ENCODE results near the gene BFSP2.

The BFSP2 gene

GRCh38 chr3:133376810-133377209 lies 23.0 kb upstream of the BFSP2 start:
- H3K9ac ChIP-seq (ENCODE audit: low read depth, low read length, poor library complexity) = no peak overlapping the region
- no peak overlapping the region for H3K14ac ChIP-seq (ENCODE audit: low read length)
- H2BK120ac ChIP-seq (ENCODE audit: low read depth, low read length) = no peak overlapping the region
- H2AK5ac ChIP-seq (ENCODE audit: low read depth, low read length) = no peak overlapping the region
- DNase-seq (ENCODE audit: low spot score) = no peak
- no peaks in the 10 kb centered on the region for H3K79me1 ChIP-seq (ENCODE audit: low read depth, low read length)
- WGBS, 2 donors (ENCODE audit: extremely low coverage in 2 of 2, insufficient read length in 2 of 2, insufficient replicate concordance in 1 of 2) = no CpG with 5 or more reads among the region's 6 CpGs
- H4K91ac ChIP-seq (ENCODE audit: low read depth, low read length, poor library complexity) = no peak overlapping the region
- no peak overlapping the region for H4K8ac ChIP-seq (ENCODE audit: low read depth, low read length)
- no peak overlapping the region for H3K4ac ChIP-seq (ENCODE audit: low read length)
- H3K27me3 ChIP-seq (ENCODE audit: control insufficient read depth in 3 of 3, insufficient read depth in 3 of 3, low read depth in 1 of 3, low read length in 3 of 3) = no peaks in the 10 kb centered on the region
- no peak overlapping the region for H3K18ac ChIP-seq (ENCODE audit: low read length)
- no peak overlapping the region for H3K23ac ChIP-seq (ENCODE audit: low read depth, low read length, poor library complexity)
- no peak overlapping the region for H3K4me2 ChIP-seq (ENCODE audit: insufficient read depth, low read length, poor library complexity, severe bottlenecking)
- no peak overlapping the region for H2BK5ac ChIP-seq (ENCODE audit: low read length)
- H2BK12ac ChIP-seq (ENCODE audit: low read length) = no peak overlapping the region
- no peak overlapping the region for H3K4me3 ChIP-seq (ENCODE audit: low read length in 2 of 2)
- H2BK15ac ChIP-seq (ENCODE audit: low read length) = no peak overlapping the region
- H3K9me3 ChIP-seq (replicated peaks in 1 of 2; ENCODE audit: control insufficient read depth in 2 of 2, insufficient read depth in 1 of 2, low read depth in 1 of 2, low read length in 2 of 2) = no peaks in the 10 kb centered on the region
- peaks cover 0 to 8% of the 10 kb centered on the region in 2 donors for H3K4me1 ChIP-seq (ENCODE audit: control insufficient read depth in 2 of 2, insufficient read depth in 1 of 2, low read depth in 1 of 2, low read length in 2 of 2)
- no peak overlapping the region for H3K27ac ChIP-seq (replicated peaks; ENCODE audit: low read length)
- no peaks in the 10 kb centered on the region for H3K36me3 ChIP-seq (replicated peaks in 1 of 2; ENCODE audit: control insufficient read depth in 2 of 2, insufficient read depth in 2 of 2, low read length in 2 of 2)
- H2AFZ ChIP-seq (ENCODE audit: low read length) = no peak overlapping the region

- no peak overlapping the region for H3K4me3 ChIP-seq (ENCODE audit: low read length in 2 of 2)
- H3K4me2 ChIP-seq (ENCODE audit: insufficient read depth, low read length, poor library complexity, severe bottlenecking) = no peak overlapping the region
- no peaks in the 10 kb centered on the region for H3K79me1 ChIP-seq (ENCODE audit: low read depth, low read length)
- no peak overlapping the region for H3K23ac ChIP-seq (ENCODE audit: low read depth, low read length, poor library complexity)
- H3K27me3 ChIP-seq (ENCODE audit: control insufficient read depth in 3 of 3, insufficient read depth in 3 of 3, low read depth in 1 of 3, low read length in 3 of 3) = no peaks in the 10 kb centered on the region
- H2AK5ac ChIP-seq (ENCODE audit: low read depth, low read length) = no peak overlapping the region
- no peak overlapping the region for H4K8ac ChIP-seq (ENCODE audit: low read depth, low read length)
- peaks cover 0 to 8% of the 10 kb centered on the region in 2 donors for H3K4me1 ChIP-seq (ENCODE audit: control insufficient read depth in 2 of 2, insufficient read depth in 1 of 2, low read depth in 1 of 2, low read length in 2 of 2)
- H3K9me3 ChIP-seq (replicated peaks in 1 of 2; ENCODE audit: control insufficient read depth in 2 of 2, insufficient read depth in 1 of 2, low read depth in 1 of 2, low read length in 2 of 2) = no peaks in the 10 kb centered on the region
- no peak for DNase-seq (ENCODE audit: low spot score)
- H3K4ac ChIP-seq (ENCODE audit: low read length) = no peak overlapping the region
- no peak overlapping the region for H2BK5ac ChIP-seq (ENCODE audit: low read length)
- H2BK120ac ChIP-seq (ENCODE audit: low read depth, low read length) = no peak overlapping the region
- H3K9ac ChIP-seq (ENCODE audit: low read depth, low read length, poor library complexity) = no peak overlapping the region
- no peak overlapping the region for H3K27ac ChIP-seq (replicated peaks; ENCODE audit: low read length)
- no peak overlapping the region for H2AFZ ChIP-seq (ENCODE audit: low read length)
- H3K36me3 ChIP-seq (replicated peaks in 1 of 2; ENCODE audit: control insufficient read depth in 2 of 2, insufficient read depth in 2 of 2, low read length in 2 of 2) = no peaks in the 10 kb centered on the region
- no peak overlapping the region for H3K18ac ChIP-seq (ENCODE audit: low read length)
- no peak overlapping the region for H2BK15ac ChIP-seq (ENCODE audit: low read length)
- H3K14ac ChIP-seq (ENCODE audit: low read length) = no peak overlapping the region
- no peak overlapping the region for H4K91ac ChIP-seq (ENCODE audit: low read depth, low read length, poor library complexity)
- no CpG with 5 or more reads among the region's 3 CpGs for WGBS, 2 donors (ENCODE audit: extremely low coverage in 2 of 2, insufficient read length in 2 of 2, insufficient replicate concordance in 1 of 2)
- H2BK12ac ChIP-seq (ENCODE audit: low read length) = no peak overlapping the region
These were observed 22.5 kb upstream of the BFSP2 start for GRCh38 chr3:133377396-133377795.

- no peak overlapping the region for H3K4me3 ChIP-seq (ENCODE audit: low read length in 2 of 2)
- no peak overlapping the region for H2BK15ac ChIP-seq (ENCODE audit: low read length)
- no peak overlapping the region for H4K8ac ChIP-seq (ENCODE audit: low read depth, low read length)
- H3K18ac ChIP-seq (ENCODE audit: low read length) = no peak overlapping the region
- no peak overlapping the region for H2BK120ac ChIP-seq (ENCODE audit: low read depth, low read length)
- H2BK5ac ChIP-seq (ENCODE audit: low read length) = no peak overlapping the region
- no peak overlapping the region for H3K4ac ChIP-seq (ENCODE audit: low read length)
- H3K9ac ChIP-seq (ENCODE audit: low read depth, low read length, poor library complexity) = no peak overlapping the region
- no peaks in the 10 kb centered on the region for H3K79me1 ChIP-seq (ENCODE audit: low read depth, low read length)
- no peaks in the 10 kb centered on the region for H3K9me3 ChIP-seq (replicated peaks in 1 of 2; ENCODE audit: control insufficient read depth in 2 of 2, insufficient read depth in 1 of 2, low read depth in 1 of 2, low read length in 2 of 2)
- no peak overlapping the region for H2AK5ac ChIP-seq (ENCODE audit: low read depth, low read length)
- no peak overlapping the region for H4K91ac ChIP-seq (ENCODE audit: low read depth, low read length, poor library complexity)
- no peaks in the 10 kb centered on the region for H3K27me3 ChIP-seq (ENCODE audit: control insufficient read depth in 3 of 3, insufficient read depth in 3 of 3, low read depth in 1 of 3, low read length in 3 of 3)
- H2BK12ac ChIP-seq (ENCODE audit: low read length) = no peak overlapping the region
- H3K14ac ChIP-seq (ENCODE audit: low read length) = no peak overlapping the region
- H3K4me2 ChIP-seq (ENCODE audit: insufficient read depth, low read length, poor library complexity, severe bottlenecking) = no peak overlapping the region
- H3K4me1 ChIP-seq (ENCODE audit: control insufficient read depth in 2 of 2, insufficient read depth in 1 of 2, low read depth in 1 of 2, low read length in 2 of 2) = peaks cover 0 to 6% of the 10 kb centered on the region in 2 donors
- H3K23ac ChIP-seq (ENCODE audit: low read depth, low read length, poor library complexity) = no peak overlapping the region
- no peak overlapping the region for H2AFZ ChIP-seq (ENCODE audit: low read length)
- H3K36me3 ChIP-seq (replicated peaks in 1 of 2; ENCODE audit: control insufficient read depth in 2 of 2, insufficient read depth in 2 of 2, low read length in 2 of 2) = no peaks in the 10 kb centered on the region
- no peak for DNase-seq (ENCODE audit: low spot score)
- WGBS, 2 donors (ENCODE audit: extremely low coverage in 2 of 2, insufficient read length in 2 of 2, insufficient replicate concordance in 1 of 2) = no CpG with 5 or more reads among the region's 19 CpGs
- H3K27ac ChIP-seq (replicated peaks; ENCODE audit: low read length) = no peak overlapping the region
These were observed 19.9 kb upstream of the BFSP2 start for GRCh38 chr3:133379926-133380325.

- no peak overlapping the region for H2BK5ac ChIP-seq (ENCODE audit: low read length)
- no peak overlapping the region for H3K4me2 ChIP-seq (ENCODE audit: insufficient read depth, low read length, poor library complexity, severe bottlenecking)
- peaks cover 0 to 3% of the 10 kb centered on the region in 2 donors for H3K4me1 ChIP-seq (ENCODE audit: control insufficient read depth in 2 of 2, insufficient read depth in 1 of 2, low read depth in 1 of 2, low read length in 2 of 2)
- no peak overlapping the region for H4K8ac ChIP-seq (ENCODE audit: low read depth, low read length)
- no peaks in the 10 kb centered on the region for H3K9me3 ChIP-seq (replicated peaks in 1 of 2; ENCODE audit: control insufficient read depth in 2 of 2, insufficient read depth in 1 of 2, low read depth in 1 of 2, low read length in 2 of 2)
- no peak overlapping the region for H3K27ac ChIP-seq (replicated peaks; ENCODE audit: low read length)
- H2AFZ ChIP-seq (ENCODE audit: low read length) = no peak overlapping the region
- no CpG with 5 or more reads among the region's 16 CpGs for WGBS, 2 donors (ENCODE audit: extremely low coverage in 2 of 2, insufficient read length in 2 of 2, insufficient replicate concordance in 1 of 2)
- DNase-seq (ENCODE audit: low spot score) = no peak
- H3K79me1 ChIP-seq (ENCODE audit: low read depth, low read length) = no peaks in the 10 kb centered on the region
- no peak overlapping the region for H3K4me3 ChIP-seq (ENCODE audit: low read length in 2 of 2)
- H3K27me3 ChIP-seq (ENCODE audit: control insufficient read depth in 3 of 3, insufficient read depth in 3 of 3, low read depth in 1 of 3, low read length in 3 of 3) = no peaks in the 10 kb centered on the region
- no peak overlapping the region for H3K18ac ChIP-seq (ENCODE audit: low read length)
- H2BK12ac ChIP-seq (ENCODE audit: low read length) = no peak overlapping the region
- H3K23ac ChIP-seq (ENCODE audit: low read depth, low read length, poor library complexity) = no peak overlapping the region
- no peak overlapping the region for H2BK15ac ChIP-seq (ENCODE audit: low read length)
- H3K14ac ChIP-seq (ENCODE audit: low read length) = no peak overlapping the region
- H2BK120ac ChIP-seq (ENCODE audit: low read depth, low read length) = no peak overlapping the region
- peak overlapping the region; percentile 47 for H2AK5ac ChIP-seq (ENCODE audit: low read depth, low read length)
- H3K36me3 ChIP-seq (replicated peaks in 1 of 2; ENCODE audit: control insufficient read depth in 2 of 2, insufficient read depth in 2 of 2, low read length in 2 of 2) = no peaks in the 10 kb centered on the region
- H4K91ac ChIP-seq (ENCODE audit: low read depth, low read length, poor library complexity) = peak overlapping the region; percentile 14
- H3K4ac ChIP-seq (ENCODE audit: low read length) = no peak overlapping the region
- H3K9ac ChIP-seq (ENCODE audit: low read depth, low read length, poor library complexity) = no peak overlapping the region
These were observed 19.2 kb upstream of the BFSP2 start for GRCh38 chr3:133380481-133381225.

All from neuronal stem cell (in vitro differentiated cells).